Mesodermal cell (in vitro differentiated cells): Measurements from ENCODE around the gene MCF2L2.
"Not testable (repeated sequence)": the region's sequence is repeated elsewhere in the genome, so short reads cannot be mapped to it uniquely, and the experiment has no call there.

Experiments used
- H3K27ac ChIP-seq: 2 replicates; pipeline ENCODE4 v1.7.0; 2013; ENCODE audit warnings: mild to moderate bottlenecking, low read depth, low read length, moderate library complexity; ENCODE audit not compliant: severe bottlenecking
- H3K36me3 ChIP-seq: 2 replicates; pipeline ENCODE4 v1.7.1; 2013; ENCODE audit warnings: mild to moderate bottlenecking, low read length, moderate library complexity; ENCODE audit not compliant: control insufficient read depth, insufficient read depth
- H3K4me1 ChIP-seq: one replicate; pipeline ENCODE4 v1.7.1; 2013; ENCODE audit warnings: mild to moderate bottlenecking, low read length; ENCODE audit not compliant: insufficient read depth, control insufficient read depth, poor library complexity, severe bottlenecking
- H3K4me3 ChIP-seq: 2 replicates; pipeline ENCODE4 v1.7.0; 2013; ENCODE audit warnings: low read length, control low read depth, mild to moderate bottlenecking; ENCODE audit not compliant: insufficient read depth, poor library complexity, severe bottlenecking; ENCODE audit errors: extremely low read depth
- H3K9me3 ChIP-seq: 2 replicates; pipeline ENCODE4 v1.7.1; 2013; ENCODE audit warnings: mild to moderate bottlenecking, low read length, moderate library complexity; ENCODE audit not compliant: control insufficient read depth
- WGBS, 2 experiments: methylation state at CpG; one replicate each; pipeline ENCODE4 v1.1.5; 2013; ENCODE audit warnings: missing lambda C conversion rate in 2 of 2; ENCODE audit not compliant: insufficient coverage in 2 of 2; 5-methylcytosine and 5-hydroxymethylcytosine counted together

The MCF2L2 gene

GRCh38 chr3:183443395-183444385 is 15.3 kb upstream of the MCF2L2 start:
- Histone ChIP-seq H3K9me3 (peaks cover 11% of the 10 kb centered on the region), H3K36me3 (no peaks in the 10 kb centered on the region), H3K4me3 (no peak overlapping the region), H3K27ac (no peak overlapping the region), H3K4me1 (no peaks in the 10 kb centered on the region)
- WGBS, 2 experiments: 79 to 82% methylated on average over 5 to 6 of the region's 10 CpGs

GRCh38 chr3:183442994-183443393 is 14.6 kb upstream of the MCF2L2 start:
- no peak overlapping the region for H3K27ac ChIP-seq
- WGBS, 2 experiments: no CpG with 5 or more reads among the region's 1 CpG
- no peaks in the 10 kb centered on the region for H3K36me3 ChIP-seq
- H3K9me3 ChIP-seq: peaks cover 11% of the 10 kb centered on the region
- no peaks in the 10 kb centered on the region for H3K4me1 ChIP-seq
- H3K4me3 ChIP-seq: no peak overlapping the region

- not testable (repeated sequence) for H3K36me3 ChIP-seq, H3K4me1 ChIP-seq, H3K27ac ChIP-seq, H3K4me3 ChIP-seq
- WGBS, 2 experiments: no CpG with 5 or more reads among the region's 3 CpGs
- peaks cover 11% of the 10 kb centered on the region for H3K9me3 ChIP-seq
Observed at GRCh38 chr3:183440521-183440920, 12.1 kb upstream of the MCF2L2 start.

- WGBS, 2 experiments: 88% methylated on average over 2 of the region's 3 CpGs; no CpG with 5 or more reads in 1 of the 2 experiments
- H3K27ac ChIP-seq: no peak overlapping the region
Observed at GRCh38 chr3:183439515-183439914, 11.1 kb upstream of the MCF2L2 start.

GRCh38 chr3:183438735-183439134 is 10.3 kb upstream of the MCF2L2 start:
- Histone ChIP-seq H3K4me1 (peaks cover 18% of the 10 kb centered on the region), H3K27ac (no peak overlapping the region), H3K4me3 (no peak overlapping the region), H3K36me3 (no peaks in the 10 kb centered on the region), H3K9me3 (peaks cover 10% of the 10 kb centered on the region)
- 100% methylated on average over 1 of the region's 1 CpG for WGBS, 2 experiments

More at GRCh38 chr3:183439515-183439914, 11.1 kb upstream of the MCF2L2 start:
- H3K4me1 ChIP-seq: peaks cover 12% of the 10 kb centered on the region
- H3K36me3 ChIP-seq: no peaks in the 10 kb centered on the region
- peaks cover 11% of the 10 kb centered on the region for H3K9me3 ChIP-seq
- no peak overlapping the region for H3K4me3 ChIP-seq

GRCh38 chr3:183437666-183438564 is 9.5 kb upstream of the MCF2L2 start:
- Histone ChIP-seq H3K4me1 (peaks cover 18% of the 10 kb centered on the region), H3K4me3 (no peak overlapping the region), H3K9me3 (peaks cover 2% of the 10 kb centered on the region), H3K27ac (no peak overlapping the region), H3K36me3 (no peaks in the 10 kb centered on the region)
- WGBS, 2 experiments: 90 to 95% methylated on average over 6 of the region's 6 CpGs

- Histone ChIP-seq H3K4me3 (no peak overlapping the region), H3K27ac (no peak overlapping the region), H3K36me3 (no peaks in the 10 kb centered on the region), H3K4me1 (peaks cover 18% of the 10 kb centered on the region), H3K9me3 (no peaks in the 10 kb centered on the region)
- 67 to 71% methylated on average over 1 of the region's 1 CpG for WGBS, 2 experiments
Observed at GRCh38 chr3:183437061-183437460, 8.6 kb upstream of the MCF2L2 start.

GRCh38 chr3:183435661-183436060 is 7.2 kb upstream of the MCF2L2 start:
- no peaks in the 10 kb centered on the region for H3K9me3 ChIP-seq
- no peak overlapping the region for H3K4me3 ChIP-seq
- WGBS, 2 experiments: 27% methylated on average over 1 of the region's 1 CpG; no CpG with 5 or more reads in 1 of the 2 experiments
- no peaks in the 10 kb centered on the region for H3K36me3 ChIP-seq
- no peak overlapping the region for H3K27ac ChIP-seq
- H3K4me1 ChIP-seq: peaks cover 18% of the 10 kb centered on the region

- no peaks in the 10 kb centered on the region for H3K9me3 ChIP-seq
- peaks cover 18% of the 10 kb centered on the region for H3K4me1 ChIP-seq
- peak overlapping the region; percentile 66 for H3K27ac ChIP-seq
- 40% methylated on average over 1 of the region's 2 CpGs; no CpG with 5 or more reads in 1 of the 2 experiments for WGBS, 2 experiments
- H3K36me3 ChIP-seq: no peaks in the 10 kb centered on the region
- H3K4me3 ChIP-seq: no peak overlapping the region
Observed at GRCh38 chr3:183434992-183435391, 6.6 kb upstream of the MCF2L2 start.

GRCh38 chr3:183434503-183434902 is 6.1 kb upstream of the MCF2L2 start:
- peak overlapping the region; percentile 66 for H3K27ac ChIP-seq
- H3K36me3 ChIP-seq: no peaks in the 10 kb centered on the region
- peaks cover 18% of the 10 kb centered on the region for H3K4me1 ChIP-seq
- no peak overlapping the region for H3K4me3 ChIP-seq
- WGBS, 2 experiments: 43 to 45% methylated on average over 5 to 6 of the region's 9 CpGs
- H3K9me3 ChIP-seq: no peaks in the 10 kb centered on the region
